ENCODE data around the gene KCNJ6. TPM values are rescaled to one million over a fixed set of nuclear protein-coding genes. Genes with fewer than 3 reads are reported as not detected.
"Not testable (repeated sequence)": the region's sequence is repeated elsewhere in the genome, so short reads cannot be mapped to it uniquely, and the experiment has no call there.

The KCNJ6 gene
- total RNA-seq, 1 experiment from 2014 or later: not detected

GRCh38 chr21:37921091-37921490 is 4.8 kb upstream of the KCNJ6 start:
- peaks cover 32% of the 10 kb centered on the region for H3K27me3 ChIP-seq (replicated peaks; ENCODE audit: insufficient read depth, low read depth, low read length, poor library complexity)
- BruUV-seq (replicated peaks): no TSS peak
- TF ChIP-seq EZH2 (IDR thresholded peaks at IDR 0.05; ENCODE audit: borderline replicate concordance, low read depth, low read length, poor library complexity, severe bottlenecking) (no peak), CTCF (conservative IDR thresholded peaks at IDR 0.05; ENCODE audit: low read depth, low read length) (no peak)
- intact Hi-C loops (cut with micrococcal nuclease; ENCODE audit: unreplicated experiment): no loop called here
- ChIA-PET POLR2A (ENCODE audit: low non-redundant PET) (no interaction called here), CTCF (interaction anchor here (0.6 kb wide), 1 partner anchor 221 kb away, joined by 3 read pairs; no protein-coding TSS in a partner anchor)
- no peak overlapping the region for H3K4me3 ChIP-seq (ENCODE audit: low read depth, low read length, poor library complexity, severe bottlenecking)
- no peaks in the 10 kb centered on the region for H3K4me1 ChIP-seq (ENCODE audit: insufficient read depth, low read length, poor library complexity, severe bottlenecking)
- H3K27ac ChIP-seq (ENCODE audit: low read depth, low read length, poor library complexity, severe bottlenecking): no peak overlapping the region
- no peak for DNase-seq (ENCODE audit: low spot score)
- H3K36me3 ChIP-seq (ENCODE audit: insufficient read depth, low read length, poor library complexity, severe bottlenecking): no peaks in the 10 kb centered on the region
- no peaks in the 10 kb centered on the region for H3K9me3 ChIP-seq (ENCODE audit: low read depth, low read length, poor library complexity, severe bottlenecking)

DNA sequence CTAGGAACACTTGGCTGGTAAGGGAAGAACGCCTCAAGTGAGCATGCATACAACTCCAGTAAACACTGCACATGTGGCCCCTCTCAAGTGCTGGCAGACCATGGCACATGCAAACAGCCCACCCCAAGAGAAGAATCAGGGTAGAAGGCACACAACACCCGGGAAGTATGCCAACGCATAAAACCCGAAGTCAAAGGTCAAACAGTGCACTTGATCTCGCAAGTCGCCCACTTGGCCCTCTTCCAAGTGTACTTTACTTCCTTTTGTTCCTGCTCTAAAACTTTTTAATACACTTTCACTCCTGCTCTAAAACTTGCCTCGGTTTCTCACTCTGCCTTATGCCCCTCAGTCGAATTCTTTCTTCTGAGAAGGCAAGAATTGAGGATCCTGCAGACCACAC is 4.0 kb upstream of the KCNJ6 start:
- POLR2A ChIA-PET (ENCODE audit: low non-redundant PET): not testable (repeated sequence)
- CTCF ChIA-PET: interaction anchor here (0.6 kb wide), 2 partner anchors 93 to 220 kb away, joined by 3 read pairs; no protein-coding TSS in a partner anchor

DNA sequence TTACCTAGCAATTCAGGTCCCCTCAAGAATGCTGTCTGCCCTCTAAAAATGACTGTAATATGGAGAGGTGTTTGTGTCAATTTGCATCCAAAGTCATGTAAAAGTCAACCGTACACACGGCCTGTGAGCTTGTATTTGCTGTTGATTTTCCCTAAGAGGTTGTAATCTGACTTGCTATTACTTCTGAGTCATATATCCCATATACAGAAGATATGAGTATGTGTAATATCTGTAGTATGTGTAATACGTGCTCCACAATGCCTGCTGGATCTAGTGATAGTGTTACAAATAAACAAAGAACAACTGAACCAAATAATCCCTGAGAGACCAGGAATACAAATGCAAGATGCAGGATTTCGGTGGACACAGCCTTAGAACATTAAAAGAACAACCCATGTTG is 1.4 kb upstream of the KCNJ6 start:
- no peak overlapping the region for H3K4me3 ChIP-seq (ENCODE audit: low read depth, low read length, poor library complexity, severe bottlenecking)
- TF ChIP-seq EZH2 (IDR thresholded peaks at IDR 0.05; ENCODE audit: borderline replicate concordance, low read depth, low read length, poor library complexity, severe bottlenecking): no peak
- TF ChIP-seq CTCF (conservative IDR thresholded peaks at IDR 0.05; ENCODE audit: low read depth, low read length): no peak

More for the DNA sequence above, 4.0 kb upstream of the KCNJ6 start:
- H3K4me1 ChIP-seq (ENCODE audit: insufficient read depth, low read length, poor library complexity, severe bottlenecking); H3K27ac ChIP-seq (ENCODE audit: low read depth, low read length, poor library complexity, severe bottlenecking); H3K36me3 ChIP-seq (ENCODE audit: insufficient read depth, low read length, poor library complexity, severe bottlenecking); H3K9me3 ChIP-seq (ENCODE audit: low read depth, low read length, poor library complexity, severe bottlenecking); H3K4me3 ChIP-seq (ENCODE audit: low read depth, low read length, poor library complexity, severe bottlenecking); DNase-seq (ENCODE audit: low spot score); BruUV-seq (replicated peaks); intact Hi-C loops (cut with micrococcal nuclease; ENCODE audit: unreplicated experiment): not testable (repeated sequence)
- peaks cover 40% of the 10 kb centered on the region for H3K27me3 ChIP-seq (replicated peaks; ENCODE audit: insufficient read depth, low read depth, low read length, poor library complexity)

DNA sequence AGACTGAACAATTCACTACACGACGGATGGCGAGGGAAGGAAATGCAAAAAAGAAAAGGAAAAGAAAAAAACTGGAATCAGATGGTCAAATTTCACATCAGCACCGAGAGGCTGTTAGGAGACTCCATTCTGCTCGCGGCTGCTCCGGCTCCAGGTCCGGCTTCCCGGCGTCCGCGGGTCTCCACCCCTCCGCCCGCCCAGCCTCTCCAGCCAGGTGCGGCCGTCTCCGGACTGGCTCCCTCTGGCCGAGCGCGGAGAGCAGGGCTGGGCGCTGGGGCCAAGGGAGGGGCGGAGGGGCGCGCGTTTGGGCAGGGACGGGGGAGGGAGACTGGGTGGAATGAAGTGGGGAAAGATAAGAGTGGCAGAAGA is 332 bp downstream of the KCNJ6 start:
- no TSS peak for BruUV-seq (replicated peaks)
- peaks cover 80% of the 10 kb centered on the region for H3K27me3 ChIP-seq (replicated peaks; ENCODE audit: insufficient read depth, low read depth, low read length, poor library complexity)

More for the DNA sequence above, 1.4 kb upstream of the KCNJ6 start:
- DNase-seq (ENCODE audit: low spot score): no peak
- intact Hi-C loops (cut with micrococcal nuclease; ENCODE audit: unreplicated experiment): loop anchor here (5.0 kb wide), 1 partner anchor 205 kb away; no protein-coding TSS in a partner anchor
- no TSS peak for BruUV-seq (replicated peaks)
- POLR2A ChIA-PET (ENCODE audit: low non-redundant PET): no interaction called here
- H3K27me3 ChIP-seq (replicated peaks; ENCODE audit: insufficient read depth, low read depth, low read length, poor library complexity): peaks cover 67% of the 10 kb centered on the region
- CTCF ChIA-PET: no interaction called here
- H3K36me3 ChIP-seq (ENCODE audit: insufficient read depth, low read length, poor library complexity, severe bottlenecking): no peaks in the 10 kb centered on the region
- H3K27ac ChIP-seq (ENCODE audit: low read depth, low read length, poor library complexity, severe bottlenecking): no peak overlapping the region
- no peaks in the 10 kb centered on the region for H3K9me3 ChIP-seq (ENCODE audit: low read depth, low read length, poor library complexity, severe bottlenecking)
- H3K4me1 ChIP-seq (ENCODE audit: insufficient read depth, low read length, poor library complexity, severe bottlenecking): no peaks in the 10 kb centered on the region

More for the DNA sequence above, 332 bp downstream of the KCNJ6 start:
- Histone ChIP-seq H3K36me3 (ENCODE audit: insufficient read depth, low read length, poor library complexity, severe bottlenecking) (no peaks in the 10 kb centered on the region), H3K4me3 (ENCODE audit: low read depth, low read length, poor library complexity, severe bottlenecking) (no peak overlapping the region), H3K9me3 (ENCODE audit: low read depth, low read length, poor library complexity, severe bottlenecking) (no peaks in the 10 kb centered on the region), H3K27ac (ENCODE audit: low read depth, low read length, poor library complexity, severe bottlenecking) (no peak overlapping the region), H3K4me1 (ENCODE audit: insufficient read depth, low read length, poor library complexity, severe bottlenecking) (no peaks in the 10 kb centered on the region)
- no peak for DNase-seq (ENCODE audit: low spot score)
- ChIA-PET POLR2A (ENCODE audit: low non-redundant PET) (no interaction called here), CTCF (no interaction called here)
- TF ChIP-seq CTCF (conservative IDR thresholded peaks at IDR 0.05; ENCODE audit: low read depth, low read length) (no peak), EZH2 (IDR thresholded peaks at IDR 0.05; ENCODE audit: borderline replicate concordance, low read depth, low read length, poor library complexity, severe bottlenecking) (no peak)
- intact Hi-C loops (cut with micrococcal nuclease; ENCODE audit: unreplicated experiment): loop anchor here (5.0 kb wide), 1 partner anchor 204 kb away; no protein-coding TSS in a partner anchor

Data from A673 (cell line).